HG03103 (cell line): Measurements from ENCODE around the gene PGAM2.
"Not testable (repeated sequence)": the region's sequence is repeated elsewhere in the genome, so short reads cannot be mapped to it uniquely, and the experiment has no call there.

Experiments
- ATAC-seq: cut with Tn5 transposase; IDR thresholded peaks from one replicate; pipeline ENCODE4 v1.9.1; 2021; ENCODE audit warnings: low read depth; ENCODE audit not compliant: unreplicated experiment

Gene PGAM2

DNA sequence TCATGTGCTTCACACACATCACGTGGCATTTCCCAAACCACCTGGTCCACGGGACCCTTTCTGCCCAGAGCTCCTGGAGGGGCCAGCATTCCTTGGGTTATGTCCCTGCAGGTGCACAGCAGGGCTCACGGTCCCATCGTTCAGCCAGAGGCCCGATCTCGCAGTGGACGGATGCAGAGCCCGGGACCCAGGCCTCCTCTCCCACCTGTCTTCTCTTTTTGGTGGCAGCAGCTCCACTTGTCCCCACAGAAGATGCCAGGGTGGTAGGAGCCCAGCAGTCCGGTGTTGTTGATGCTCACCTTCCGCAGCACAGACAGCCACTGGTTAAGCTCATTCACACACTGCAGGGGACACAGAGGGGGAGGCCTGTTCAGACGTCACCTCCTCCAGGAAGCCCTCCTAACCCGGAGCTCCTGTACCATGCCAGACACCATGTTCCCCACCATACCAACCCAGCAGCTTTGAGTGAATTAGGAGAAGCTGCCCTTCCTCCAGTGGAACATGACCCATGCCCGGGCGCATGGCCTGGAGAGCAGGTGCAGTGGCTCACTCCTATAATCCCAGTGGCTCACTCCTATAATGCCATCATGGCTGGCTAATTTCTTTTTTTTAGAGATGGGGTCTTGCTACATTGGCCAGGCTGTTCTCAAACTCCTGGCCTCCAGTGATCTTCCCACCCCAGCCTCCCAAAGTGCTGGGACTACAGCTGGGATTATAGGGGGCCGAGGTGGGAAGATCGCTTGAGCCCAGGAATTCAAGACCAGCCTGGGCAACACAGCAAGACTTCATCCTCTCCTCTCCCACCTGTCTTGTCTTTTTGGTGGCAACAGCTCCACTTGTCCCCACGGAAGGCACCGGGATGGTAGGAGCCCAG is 31.2 kb downstream of the PGAM2 start:
- not testable (repeated sequence) for ATAC-seq

- not testable (repeated sequence) for ATAC-seq
Observed at GRCh38 chr7:44032031-44032430, 33.3 kb downstream of the PGAM2 start.

DNA sequence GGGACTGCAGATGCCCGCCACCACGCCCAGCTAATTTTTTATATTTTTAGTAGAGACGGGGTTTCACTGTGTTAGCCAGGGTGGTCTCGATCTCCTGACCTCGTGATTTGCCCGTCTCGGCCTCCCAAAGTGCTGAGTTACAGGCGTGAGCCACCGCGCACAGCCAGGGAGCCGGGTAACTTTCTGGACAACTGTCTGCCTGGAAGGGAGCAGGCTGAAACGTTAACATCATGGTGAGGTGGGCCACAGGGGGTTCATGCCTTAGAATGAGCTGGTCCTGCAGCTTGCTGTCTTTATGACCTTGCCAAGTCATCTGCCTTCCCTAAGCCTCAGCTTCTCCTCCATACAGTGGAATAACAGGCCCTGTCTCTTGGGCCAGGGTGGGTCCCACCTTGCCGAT is 34.0 kb downstream of the PGAM2 start:
- not testable (repeated sequence) for ATAC-seq

GRCh38 chr7:44030029-44030428 is 35.3 kb downstream of the PGAM2 start:
- not testable (repeated sequence) for ATAC-seq

- ATAC-seq: not testable (repeated sequence)
Observed at GRCh38 chr7:44029433-44029832, 35.9 kb downstream of the PGAM2 start.

DNA sequence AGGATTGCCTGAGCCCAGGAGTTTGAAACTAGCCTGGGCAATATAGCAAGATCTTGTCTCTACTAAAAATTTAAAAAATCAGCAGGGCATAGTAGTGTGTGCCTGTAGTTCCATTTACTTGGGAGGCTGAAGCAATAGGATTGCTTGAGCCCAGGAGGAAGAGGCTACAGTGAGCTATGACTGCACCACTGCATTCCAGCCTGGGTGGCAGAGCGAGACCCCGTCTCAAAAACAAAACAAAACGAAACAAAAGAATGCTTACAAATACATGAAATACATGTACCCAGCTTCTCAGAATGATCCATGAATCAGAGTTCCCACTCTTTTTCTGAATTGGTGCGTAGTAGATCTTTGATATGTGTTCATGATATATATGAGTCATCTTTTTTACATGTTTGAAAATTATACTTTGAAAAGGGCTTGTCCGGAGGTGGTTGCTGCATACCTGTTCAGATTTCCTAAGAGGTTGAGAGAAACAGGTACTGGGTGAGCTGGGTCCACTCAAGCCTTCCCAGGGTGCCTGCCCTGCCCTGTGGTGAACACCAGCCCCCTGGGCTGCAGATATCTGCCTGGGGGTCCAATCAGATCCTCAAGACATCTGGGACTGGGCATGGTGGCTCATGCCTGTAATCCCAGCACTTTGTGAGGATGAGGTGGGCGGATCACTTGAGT is 42.4 kb downstream of the PGAM2 start:
- not testable (repeated sequence) for ATAC-seq

GRCh38 chr7:44022069-44022468 is 43.3 kb downstream of the PGAM2 start:
- ATAC-seq: not testable (repeated sequence)

- ATAC-seq: not testable (repeated sequence)
Observed at GRCh38 chr7:44019825-44020224, 45.5 kb downstream of the PGAM2 start.

DNA sequence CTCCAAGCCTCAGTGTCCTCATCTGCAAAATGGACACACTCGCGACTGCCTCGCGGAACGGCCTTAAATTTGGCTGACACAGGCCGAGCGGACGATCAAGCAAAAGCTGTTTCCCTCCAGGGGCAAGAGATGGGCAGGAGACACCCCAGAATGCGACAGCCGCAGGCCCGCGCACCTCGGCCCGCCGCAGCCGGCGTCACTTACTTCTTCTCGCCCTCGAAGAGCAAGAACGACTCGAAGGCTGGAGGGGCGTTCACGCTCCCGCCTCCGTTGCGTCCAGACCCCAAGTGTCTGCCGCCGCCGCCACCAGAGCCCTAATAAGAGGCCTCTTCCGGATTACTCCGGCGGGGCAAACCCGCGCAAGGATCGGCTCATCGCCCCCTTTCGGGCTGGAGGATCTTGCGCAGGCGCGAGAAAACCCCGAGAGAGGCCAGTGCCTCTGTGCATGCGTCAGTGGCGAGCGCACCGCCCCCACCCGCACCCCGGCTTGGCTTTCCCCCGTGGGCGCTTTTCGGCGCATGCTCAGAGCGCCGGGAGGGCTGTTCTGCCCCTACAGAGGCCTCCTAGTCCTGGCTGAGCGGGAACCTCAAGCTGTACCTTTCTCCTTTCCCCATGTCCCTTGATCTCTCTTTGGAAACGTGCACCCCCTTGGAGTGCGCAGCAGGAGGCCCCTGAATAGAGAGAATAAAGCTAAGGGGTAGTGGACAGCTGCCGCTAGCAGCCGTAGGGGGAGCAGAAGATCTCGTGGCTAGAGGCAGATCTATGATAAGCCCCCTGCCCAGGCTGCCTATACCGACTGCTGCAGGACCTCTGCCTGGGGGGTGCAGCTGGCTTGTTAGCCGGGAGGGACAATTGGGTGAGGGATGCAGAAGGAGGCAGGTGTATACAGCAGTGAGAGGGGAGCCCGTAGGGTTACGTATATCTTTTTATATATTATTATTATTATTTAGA is 46.2 kb downstream of the PGAM2 start:
- peak; percentile 93 for ATAC-seq

DNA sequence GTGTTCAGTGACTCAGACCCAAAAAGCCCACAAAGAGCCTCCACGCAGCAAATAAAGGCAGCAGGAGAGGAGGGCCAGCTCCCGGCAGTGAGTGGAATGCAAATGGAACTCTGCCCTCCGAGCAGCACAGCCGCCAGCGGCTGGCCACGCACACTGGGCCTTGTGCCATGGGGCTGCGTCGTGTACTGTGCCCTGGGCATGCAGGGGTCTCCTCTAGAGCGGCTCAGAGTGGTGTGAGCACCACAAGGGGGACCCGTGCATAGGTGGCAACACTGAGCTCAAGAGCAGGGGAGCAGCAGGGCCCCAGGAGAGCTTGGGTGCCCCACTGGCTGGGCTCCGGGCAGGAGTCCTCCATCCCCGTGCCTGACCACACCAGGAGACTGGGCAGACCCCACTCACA is 50.3 kb downstream of the PGAM2 start:
- not testable (repeated sequence) for ATAC-seq
